T-cell (primary cell): ENCODE data around the gene CYTH2. TPM values are rescaled to one million over a fixed set of nuclear protein-coding genes. Genes with fewer than 3 reads are reported as not detected.
A peak's percentile ranks its signal among the peaks of the same experiment; 100 is the strongest.
"Not testable (repeated sequence)": the region's sequence is repeated elsewhere in the genome, so short reads cannot be mapped to it uniquely, and the experiment has no call there.

Experiments
- ATAC-seq, 4 experiments: fragments of 200-7000 bp in 3 of 4; fragments of 150-1000 bp in 1 of 4; cut with Tn5 transposase; replicated peaks in 1 of 4; 1 replicate in 3 of 4; 2 replicates in 1 of 4; pipeline ENCODE4 v1.10.0; 2021; ENCODE audit warnings: moderate library complexity in 3 of 4, mild to moderate bottlenecking in 2 of 4, moderate number of reproducible peaks in 1 of 4
- CTCF ChIA-PET, 2 donors: fragments of 300-600 bp; sonication (Branson Sonifier 250); formaldehyde crosslinking; loops; one replicate each; lab custom pipeline; 2022; ENCODE audit warnings: antibody characterized with exemption in 2 of 2; lab: Charles Lee
- POLR2A ChIA-PET, 2 donors: fragments of 300-600 bp; sonication (Branson Sonifier 250); formaldehyde crosslinking; loops; one replicate each; lab custom pipeline; 2022; ENCODE audit warnings: antibody characterized with exemption in 2 of 2; lab: Charles Lee
- DNase-seq, 35 experiments: peaks; one replicate each; pipeline versions ENCODE4 v3.0.0 to v3.0.0-alpha.2; 2013 to 2023
- H3K27ac ChIP-seq: one replicate; pipeline ENCODE4 v1.5.1; 2013; ENCODE audit warnings: low read length
- H3K27me3 ChIP-seq, 2 experiments: replicated peaks in 1 of 2; 1 replicate in 1 of 2; 2 replicates in 1 of 2; pipeline versions ENCODE4 v1.6.1 to v1.7.0; 2013; ENCODE audit warnings: low read length in 1 of 2, mixed read lengths in 1 of 2; ENCODE audit not compliant: control insufficient read depth in 2 of 2, insufficient read depth in 2 of 2; ENCODE audit errors: extremely low read depth in 1 of 2
- H3K36me3 ChIP-seq, 2 donors: 1 replicate in 1 of 2; 2 replicates in 1 of 2; pipeline versions ENCODE4 v1.6.1 to v1.7.0; 2013; ENCODE audit warnings: low read length in 1 of 2; ENCODE audit not compliant: control insufficient read depth in 2 of 2, insufficient read depth in 1 of 2; ENCODE audit errors: extremely low read depth in 1 of 2
- H3K4me1 ChIP-seq, 2 experiments: 1 replicate in 1 of 2; 2 replicates in 1 of 2; pipeline versions ENCODE4 v1.6.1 to v1.7.0; 2013; ENCODE audit warnings: low read length in 2 of 2, mixed read lengths in 1 of 2; ENCODE audit not compliant: insufficient read depth in 2 of 2, control insufficient read depth in 1 of 2; ENCODE audit errors: extremely low read depth in 1 of 2
- H3K4me3 ChIP-seq, 2 donors: 1 replicate in 1 of 2; 2 replicates in 1 of 2; pipeline versions ENCODE4 v1.5.1 to v1.7.0; 2013; ENCODE audit warnings: mild to moderate bottlenecking in 2 of 2, low read length in 1 of 2, moderate library complexity in 1 of 2; ENCODE audit not compliant: control insufficient read depth in 1 of 2; ENCODE audit errors: extremely low read depth in 1 of 2
- H3K9me3 ChIP-seq: 2 replicates; pipeline ENCODE4 v1.7.0; 2013
- H3K27ac Mint-ChIP-seq, 2 donors: one replicate each; pipeline ENCODE4 v1.8.0; 2020 to 2021; ENCODE audit warnings: mild to moderate bottlenecking in 2 of 2, mixed read lengths in 2 of 2
- H3K27me3 Mint-ChIP-seq, 2 donors: one replicate each; pipeline ENCODE4 v1.8.0; 2021 to 2022; ENCODE audit warnings: mixed read lengths in 2 of 2
- H3K36me3 Mint-ChIP-seq: one replicate; pipeline ENCODE4 v1.8.0; 2021; ENCODE audit warnings: mixed read lengths
- H3K4me1 Mint-ChIP-seq, 3 donors: one replicate each; pipeline ENCODE4 v1.8.0; 2020 to 2022; ENCODE audit warnings: mixed read lengths in 3 of 3, mild to moderate bottlenecking in 1 of 3
- H3K4me3 Mint-ChIP-seq, 3 donors: one replicate each; pipeline ENCODE4 v1.8.0; 2020 to 2022; ENCODE audit warnings: mild to moderate bottlenecking in 3 of 3, mixed read lengths in 3 of 3, moderate library complexity in 3 of 3
- H3K9me3 Mint-ChIP-seq, 3 donors: one replicate each; pipeline ENCODE4 v1.8.0; 2020 to 2022; ENCODE audit warnings: mixed read lengths in 3 of 3
- WGBS: methylation state at CpG from one replicate; pipeline ENCODE4 v1.1.5; 2013; ENCODE audit warnings: missing lambda C conversion rate; ENCODE audit not compliant: insufficient coverage; 5-methylcytosine and 5-hydroxymethylcytosine counted together
- total RNA-seq, 35 experiments: library from RNA in 6 of 35; stranded (reverse) in 6 of 35; fragments of 120-200 nt in 1 of 35; gene quantifications; one replicate each; pipeline versions ENCODE4 v1.2.1 to v1.2.4 and lab custom pipeline; 2013 to 2026

Gene CYTH2
- total RNA-seq, 5 donors from 2014 or later (not counting 1 experiment from before 2014, with no cell fraction given), result 37.8 to 81.5 (median 70.6) TPM

DNA sequence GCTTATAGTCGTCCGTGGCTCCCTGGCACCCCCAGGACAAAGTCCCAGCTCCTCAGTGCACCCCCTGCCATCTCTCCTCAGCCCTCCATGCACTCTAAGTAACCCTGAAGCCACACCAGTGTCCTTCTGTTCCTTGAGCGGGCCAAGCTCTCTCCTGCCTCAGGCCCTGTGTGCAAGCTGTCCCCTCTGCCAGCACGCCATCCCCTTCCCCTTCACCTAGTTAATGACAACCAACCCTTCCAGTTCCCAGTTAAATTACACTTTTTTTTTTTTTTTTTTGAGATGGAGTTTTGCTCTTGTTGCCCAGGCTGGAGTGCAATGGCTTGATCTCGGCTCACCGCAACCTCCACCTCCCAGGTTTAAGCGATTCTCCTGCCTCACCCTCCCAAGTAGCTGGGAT lies 19.3 kb downstream of the CYTH2 start:
- H3K27ac ChIP-seq, H3K4me3 ChIP-seq, ATAC-seq, H3K4me3 Mint-ChIP-seq, H3K27ac Mint-ChIP-seq, H3K36me3 Mint-ChIP-seq, POLR2A ChIA-PET, H3K36me3 ChIP-seq, H3K9me3 ChIP-seq, H3K9me3 Mint-ChIP-seq, DNase-seq: not testable (repeated sequence)
- Mint-ChIP-seq H3K27me3 (peaks cover 7 to 11% of the 10 kb centered on the region in 2 donors), H3K4me1 (peaks cover 24 to 30% (median 25%) of the 10 kb centered on the region in 3 donors)
- CTCF ChIA-PET, result interaction anchor here (0.6 to 1.6 kb wide), 4 partner anchors 93 to 1008 kb away, joined by 3 to 6 read pairs (median 4); no protein-coding TSS in a partner anchor
- Histone ChIP-seq H3K4me1 (peaks cover 2 to 40% of the 10 kb centered on the region in 2 experiments), H3K27me3 (peaks cover 0 to 38% of the 10 kb centered on the region in 2 experiments)
- 81% methylated on average over 2 of the region's 7 CpGs for WGBS

GRCh38 chr19:48489608-48490216 lies 20.5 kb downstream of the CYTH2 start:
- H3K36me3 Mint-ChIP-seq, result no peaks in the 10 kb centered on the region
- H3K27ac Mint-ChIP-seq, result no peak overlapping the region
- ChIA-PET CTCF (interaction anchor here (0.5 to 2.2 kb wide), 11 partner anchors 21 to 1459 kb away, joined by 3 to 19 read pairs (median 4); no protein-coding TSS in a partner anchor), POLR2A (interaction anchor here (0.5 kb wide), 2 partner anchors 110 to 397 kb away, joined by 3 to 6 read pairs; no protein-coding TSS in a partner anchor)
- Histone ChIP-seq H3K36me3 (no peaks in the 10 kb centered on the region), H3K4me1 (peaks cover 2 to 48% of the 10 kb centered on the region in 2 experiments), H3K9me3 (no peaks in the 10 kb centered on the region), H3K4me3 (no peak overlapping the region), H3K27me3 (peaks cover 3 to 47% of the 10 kb centered on the region in 2 experiments), H3K27ac (no peak overlapping the region)
- H3K9me3 Mint-ChIP-seq, result no peaks in the 10 kb centered on the region
- peaks cover 30 to 37% (median 31%) of the 10 kb centered on the region in 3 donors for H3K4me1 Mint-ChIP-seq
- 19% methylated on average over 16 of the region's 19 CpGs for WGBS
- DNase-seq, result peak in 33 of 35 experiments; percentile 32 to 87 (median 69)
- peak; percentile 34 to 55 (median 38) for ATAC-seq
- H3K4me3 Mint-ChIP-seq, result peak overlapping the region in 2 of 3 donors; percentile 13 to 65
- peaks cover 12 to 17% of the 10 kb centered on the region in 2 donors for H3K27me3 Mint-ChIP-seq

DNA sequence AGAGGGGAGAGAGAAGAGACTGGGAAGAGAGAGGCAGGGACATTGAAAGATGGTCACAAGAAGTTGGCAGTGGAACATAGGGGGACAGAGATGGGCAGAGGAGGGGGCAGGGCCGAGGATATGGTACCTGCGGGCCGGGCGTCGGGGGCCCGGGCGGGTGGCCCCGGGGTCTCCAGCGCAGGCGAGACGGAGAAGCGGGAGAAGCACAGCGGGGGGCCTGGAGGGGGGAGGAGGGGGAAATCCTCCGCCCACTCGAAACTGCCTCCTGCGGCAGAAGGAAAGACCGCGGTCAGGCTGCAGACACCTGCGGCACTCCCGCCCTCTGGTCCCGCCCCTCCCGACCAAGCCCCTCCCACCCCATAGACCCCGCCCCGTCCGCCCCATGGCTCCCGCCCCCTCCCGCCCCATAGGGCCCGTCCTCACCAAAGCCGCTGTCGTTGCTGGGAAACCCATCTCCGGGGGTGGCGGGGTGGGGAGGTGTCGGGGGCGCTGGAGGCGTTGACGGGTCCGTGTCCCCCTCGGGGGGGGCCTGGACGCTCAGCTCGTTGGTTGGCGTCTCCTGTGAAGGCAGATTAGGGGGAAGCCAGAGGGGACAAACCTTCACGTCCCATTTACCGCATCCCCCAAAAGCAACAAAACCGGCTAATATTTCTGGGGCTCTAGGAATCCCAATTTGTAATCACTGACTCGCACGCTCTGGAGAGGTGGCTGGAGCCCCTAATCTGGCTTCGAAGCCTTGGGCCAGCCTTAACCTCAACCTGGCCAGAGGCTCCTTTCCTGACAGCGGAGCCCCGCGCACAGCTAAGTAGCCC lies 22.0 kb downstream of the CYTH2 start:
- Mint-ChIP-seq H3K27me3 (peaks cover 14 to 29% of the 10 kb centered on the region in 2 donors), H3K4me3 (peak overlapping the region; percentile 2 to 65 (median 21)), H3K36me3 (no peaks in the 10 kb centered on the region), H3K4me1 (peaks cover 30 to 42% (median 32%) of the 10 kb centered on the region in 3 donors), H3K9me3 (no peaks in the 10 kb centered on the region), H3K27ac (no peak overlapping the region)
- Histone ChIP-seq H3K27ac (no peak overlapping the region), H3K36me3 (no peaks in the 10 kb centered on the region), H3K4me1 (peaks cover 2 to 48% of the 10 kb centered on the region in 2 experiments), H3K27me3 (peaks cover 3 to 59% of the 10 kb centered on the region in 2 experiments), H3K9me3 (no peaks in the 10 kb centered on the region), H3K4me3 (peak overlapping the region in 1 of 2 donors; percentile 2)
- ATAC-seq (peak; percentile 27 to 42 (median 28)), DNase-seq (peak in 30 of 35 experiments; percentile 22 to 77 (median 52))
- POLR2A ChIA-PET, result no interaction called here
- 17% methylated on average over 21 of the region's 50 CpGs for WGBS
- CTCF ChIA-PET, result interaction anchor here (0.6 to 2.2 kb wide), 3 partner anchors 93 to 502 kb away, joined by 5 to 19 read pairs (median 5); partner anchors contain the start of gene RUVBL2 (in 1 of the 2)

- peaks cover 30 to 42% (median 32%) of the 10 kb centered on the region in 3 donors for H3K4me1 Mint-ChIP-seq
- H3K4me1 ChIP-seq, result peaks cover 2 to 48% of the 10 kb centered on the region in 2 experiments
- H3K4me3 ChIP-seq, result peak overlapping the region in 1 of 2 donors; percentile 2
- DNase-seq (no peak), ATAC-seq (no peak)
- H3K36me3 Mint-ChIP-seq, result no peaks in the 10 kb centered on the region
- H3K9me3 Mint-ChIP-seq, result no peaks in the 10 kb centered on the region
- no peak overlapping the region for H3K27ac ChIP-seq
- no peak overlapping the region for H3K27ac Mint-ChIP-seq
- H3K36me3 ChIP-seq, result no peaks in the 10 kb centered on the region
- H3K4me3 Mint-ChIP-seq, result peak overlapping the region; percentile 2 to 63 (median 21)
- H3K27me3 Mint-ChIP-seq, result peaks cover 14 to 29% of the 10 kb centered on the region in 2 donors
- WGBS, result 42% methylated on average over 10 of the region's 10 CpGs
- CTCF ChIA-PET, result no interaction called here
- H3K27me3 ChIP-seq, result peaks cover 3 to 65% of the 10 kb centered on the region in 2 experiments
- H3K9me3 ChIP-seq, result no peaks in the 10 kb centered on the region
- POLR2A ChIA-PET, result no interaction called here
Measured at GRCh38 chr19:48491793-48492123, 22.6 kb downstream of the CYTH2 start.

DNA sequence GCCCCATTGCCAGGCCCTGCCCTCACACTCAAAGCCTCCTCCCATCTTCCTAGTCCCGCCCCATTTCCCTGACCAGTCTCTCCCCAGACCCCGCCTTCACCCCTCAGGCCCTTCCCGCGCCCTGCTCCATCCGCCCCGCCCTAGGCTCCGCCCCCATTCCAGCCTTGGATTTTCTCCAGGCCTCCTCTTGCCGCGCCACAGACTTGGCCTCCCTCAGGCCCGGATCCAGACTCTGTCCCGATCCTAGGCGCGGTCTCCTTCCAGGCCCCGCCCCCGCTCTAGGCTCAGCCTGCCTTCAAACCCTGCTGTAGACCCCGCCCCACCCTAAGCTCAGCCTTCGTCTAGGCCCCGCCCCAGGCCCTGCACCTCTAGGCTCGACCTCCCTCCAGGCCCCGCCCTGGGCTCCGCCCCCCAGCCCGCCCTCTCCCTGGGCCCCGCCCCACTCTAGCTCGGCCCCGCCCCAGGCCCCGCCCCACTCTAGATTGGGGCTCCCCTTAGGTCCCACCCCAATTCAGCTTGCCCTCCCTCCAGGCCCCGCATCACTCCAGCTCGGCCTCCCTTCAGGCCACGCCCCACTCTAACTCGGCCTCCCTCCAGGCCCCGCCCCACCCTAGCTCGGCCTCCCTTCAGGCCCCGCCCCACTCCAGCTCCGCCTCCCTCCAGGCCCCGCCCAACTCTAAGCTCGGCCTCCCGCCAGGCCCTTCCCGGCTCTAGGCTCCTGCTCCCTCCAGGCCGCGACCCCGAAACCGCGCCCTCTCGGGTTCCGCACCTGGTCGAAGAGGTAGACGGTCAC lies 24.0 kb downstream of the CYTH2 start:
- Mint-ChIP-seq H3K27me3 (peaks cover 18 to 35% of the 10 kb centered on the region in 2 donors), H3K36me3 (no peaks in the 10 kb centered on the region), H3K9me3 (no peaks in the 10 kb centered on the region), H3K4me1 (peaks cover 30 to 49% (median 32%) of the 10 kb centered on the region in 3 donors), H3K27ac (peak overlapping the region in 1 of 2 donors; percentile 19), H3K4me3 (peak overlapping the region; percentile 55 to 63 (median 61))
- Histone ChIP-seq H3K27ac (no peak overlapping the region), H3K9me3 (no peaks in the 10 kb centered on the region), H3K36me3 (no peaks in the 10 kb centered on the region), H3K27me3 (peaks cover 3 to 76% of the 10 kb centered on the region in 2 experiments), H3K4me3 (peak overlapping the region; percentile 47 to 59), H3K4me1 (peaks cover 2 to 58% of the 10 kb centered on the region in 2 experiments)
- ChIA-PET POLR2A (interaction anchor here (0.5 to 0.6 kb wide), 3 partner anchors 32 to 1034 kb away, joined by 3 to 7 read pairs (median 4); partner anchors contain the start of gene RCN3 (in 1 of the 2)), CTCF (interaction anchor here in 1 of 2 donors (0.6 to 1.1 kb wide), 5 partner anchors 25 to 324 kb away, joined by 3 to 10 read pairs (median 3); no protein-coding TSS in a partner anchor)
- 10% methylated on average over 37 of the region's 47 CpGs for WGBS
- DNase-seq (peak; percentile 56 to 93 (median 80)), ATAC-seq (peak; percentile 69 to 78 (median 74))
